Peyer's patch (tissue), 4 donors: ENCODE data around the gene OR4D5. TPM values are rescaled to one million over a fixed set of nuclear protein-coding genes. Genes with fewer than 3 reads are reported as not detected.

ENCODE experiments used
- DNase-seq, 3 donors: peaks; one replicate each; pipeline ENCODE4 v3.0.0-alpha.2; 2017 to 2019
- H3K27ac ChIP-seq, 4 donors: fragments of 200-600 bp; sonication (generic); one replicate each; pipeline ENCODE4 v1.5.1; 2016 to 2019
- H3K27me3 ChIP-seq, 2 donors: fragments of 200-600 bp; sonication (generic); one replicate each; pipeline ENCODE4 v1.5.1; 2019
- H3K36me3 ChIP-seq, 3 donors: fragments of 200-600 bp; sonication (generic); one replicate each; pipeline ENCODE4 v1.5.1; 2016 to 2019
- H3K4me1 ChIP-seq, 4 donors: fragments of 200-600 bp; sonication (generic); one replicate each; pipeline ENCODE4 v1.5.1; 2016 to 2019
- H3K4me3 ChIP-seq, 4 donors: fragments of 200-600 bp; sonication (generic); 1 replicate in 3 of 4; 2 replicates in 1 of 4; pipeline ENCODE4 v1.5.1; 2016 to 2019; ENCODE audit warnings: mild to moderate bottlenecking in 1 of 4
- H3K9me3 ChIP-seq, 4 donors: fragments of 200-600 bp; sonication (generic); one replicate each; pipeline ENCODE4 v1.5.1; 2016 to 2019; ENCODE audit warnings: mild to moderate bottlenecking in 1 of 4
- CTCF ChIP-seq, 6 experiments: fragments of 450-650 bp in 4 of 6; fragments of 200-600 bp in 2 of 6; sonication (generic) in 1 of 6; IDR thresholded peaks; one replicate each; pipeline ENCODE4 v1.5.1; 2017 to 2019; ENCODE audit warnings: antibody characterized with exemption in 6 of 6, mild to moderate bottlenecking in 3 of 6, moderate library complexity in 1 of 6
- POLR2A ChIP-seq, 2 donors: fragments of 450-650 bp; IDR thresholded peaks; one replicate each; pipeline ENCODE4 v1.5.1; 2017; ENCODE audit warnings: antibody characterized with exemption in 2 of 2, mild to moderate bottlenecking in 2 of 2, moderate library complexity in 2 of 2
- total RNA-seq, 4 donors: library from RNA; depleted of rRNA; stranded (reverse); fragments of >200 nt; gene quantifications; one replicate each; pipeline ENCODE4 v1.1.0, GENCODE V29; 2016

Gene OR4D5
- total RNA-seq, 4 donors from 2014 or later: not detected

- H3K27ac ChIP-seq: no peak overlapping the region
- H3K27me3 ChIP-seq: no peaks in the 10 kb centered on the region
- DNase-seq: no peak
- H3K36me3 ChIP-seq: no peaks in the 10 kb centered on the region
- no peaks in the 10 kb centered on the region for H3K4me1 ChIP-seq
- H3K4me3 ChIP-seq: no peak overlapping the region
- no peak for TF ChIP-seq POLR2A (IDR thresholded peaks at IDR 0.05)
- no peaks in the 10 kb centered on the region for H3K9me3 ChIP-seq
Observed at GRCh38 chr11:123956752-123957151, 17.3 kb downstream of the OR4D5 start.

DNA sequence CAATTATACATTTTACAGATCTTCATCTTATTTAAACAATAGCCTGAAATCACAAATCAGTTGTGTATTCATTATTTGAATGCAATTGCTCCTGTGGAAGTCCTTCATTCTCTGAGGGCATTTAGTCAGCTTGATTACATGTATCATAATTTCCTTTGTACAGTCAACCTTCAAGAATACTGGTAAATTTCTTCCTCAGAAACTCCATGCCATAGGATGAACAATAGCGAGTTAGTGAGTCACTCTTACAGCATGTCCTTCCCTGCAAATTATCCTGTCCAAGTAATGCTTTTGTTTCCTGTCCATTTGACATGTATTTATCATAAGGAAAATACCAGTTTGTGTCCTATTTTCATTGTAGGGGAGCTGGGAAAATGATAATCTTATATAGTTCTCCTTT is 34.4 kb downstream of the OR4D5 start:
- no peak for TF ChIP-seq CTCF (IDR thresholded peaks at IDR 0.05)
- TF ChIP-seq POLR2A (IDR thresholded peaks at IDR 0.05): no peak
- Histone ChIP-seq H3K4me3 (no peak overlapping the region), H3K27me3 (no peaks in the 10 kb centered on the region), H3K4me1 (no peaks in the 10 kb centered on the region), H3K27ac (no peak overlapping the region), H3K9me3 (no peaks in the 10 kb centered on the region), H3K36me3 (no peaks in the 10 kb centered on the region)
- no peak for DNase-seq

DNA sequence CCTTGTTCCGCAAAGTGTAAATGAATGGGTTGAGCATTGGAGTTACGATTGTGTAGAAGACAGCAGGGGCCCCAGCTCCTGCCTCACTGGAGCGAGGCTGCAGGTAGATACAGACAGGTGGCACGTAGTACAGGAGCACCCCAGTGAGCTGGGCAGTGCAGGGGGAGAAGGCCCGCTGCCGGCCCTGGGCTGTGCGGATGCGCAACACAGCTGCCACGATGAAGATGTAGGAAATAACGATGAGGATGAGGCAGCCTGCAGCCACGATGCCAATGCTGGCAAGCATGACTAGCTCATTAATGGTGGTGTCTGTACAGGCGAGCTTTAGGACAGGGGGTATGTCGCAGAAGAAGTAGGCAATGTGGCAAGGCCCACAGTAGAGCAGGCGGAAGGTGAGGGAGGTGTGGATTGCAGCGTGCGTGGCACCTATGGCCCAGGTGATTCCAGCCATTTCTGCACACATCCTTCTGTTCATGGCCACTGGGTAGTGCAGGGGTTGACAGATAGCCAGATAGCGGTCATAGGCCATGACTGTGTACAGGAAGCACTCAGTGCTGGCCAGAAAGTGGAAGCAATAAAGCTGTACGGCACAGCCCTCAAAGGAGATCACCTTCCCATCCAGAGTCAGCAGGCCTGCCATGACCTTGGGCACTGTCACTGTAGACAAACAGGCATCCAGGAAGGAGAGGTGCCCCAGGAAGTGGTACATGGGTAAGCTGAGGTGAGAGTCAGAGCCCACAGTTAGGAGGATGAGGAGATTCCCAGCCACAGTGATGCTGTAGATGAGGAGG is 37.5 kb downstream of the OR4D5 start:
- H3K4me3 ChIP-seq: no peak overlapping the region
- no peaks in the 10 kb centered on the region for H3K9me3 ChIP-seq
- no peak for TF ChIP-seq POLR2A (IDR thresholded peaks at IDR 0.05)
- no peak for TF ChIP-seq CTCF (IDR thresholded peaks at IDR 0.05)
- no peak overlapping the region for H3K27ac ChIP-seq
- H3K27me3 ChIP-seq: no peaks in the 10 kb centered on the region
- H3K36me3 ChIP-seq: no peaks in the 10 kb centered on the region
- H3K4me1 ChIP-seq: no peaks in the 10 kb centered on the region
- no peak for DNase-seq

DNA sequence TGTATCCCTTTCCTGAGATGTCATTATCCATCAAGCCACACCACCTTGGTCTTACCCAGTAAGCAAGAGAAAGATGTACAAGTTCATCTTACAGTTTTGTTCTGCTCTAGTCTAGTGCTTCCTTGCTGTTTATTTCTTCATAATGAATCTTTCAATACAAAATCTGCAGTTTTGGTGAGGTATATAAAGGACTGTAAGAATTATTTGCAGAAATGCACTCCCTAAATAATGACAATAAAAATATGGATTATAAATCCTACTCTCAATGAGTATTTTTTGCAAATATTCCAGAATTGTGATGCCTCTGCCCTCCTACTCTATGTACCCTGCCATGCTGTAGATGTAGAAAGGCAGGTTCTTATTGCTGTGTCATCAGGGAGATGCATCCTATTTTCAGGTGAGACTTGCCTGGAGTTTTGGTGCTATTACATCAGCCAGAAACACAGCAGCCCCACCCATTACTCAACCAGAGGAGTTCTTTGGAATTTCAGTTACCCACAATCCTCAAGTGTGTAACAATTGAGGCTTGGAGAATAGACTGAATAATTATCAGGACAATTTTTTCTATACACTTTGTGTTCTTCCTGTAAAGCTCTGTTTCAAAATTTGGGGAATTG is 38.4 kb downstream of the OR4D5 start, which contains the start of gene OR10S1:
TSS of gene OR10S1 (minus strand) at position 51 of the 617 bp plus-strand sequence. CDS start 117 bp downstream, outside the sequence.
- Histone ChIP-seq H3K36me3 (no peaks in the 10 kb centered on the region), H3K4me1 (no peaks in the 10 kb centered on the region), H3K27me3 (no peaks in the 10 kb centered on the region), H3K27ac (no peak within 1 kb of the TSS), H3K4me3 (no peak within 1 kb of the TSS), H3K9me3 (no peaks in the 10 kb centered on the region)
- DNase-seq: no peak
- TF ChIP-seq POLR2A (IDR thresholded peaks at IDR 0.05): no peak
- TF ChIP-seq CTCF (IDR thresholded peaks at IDR 0.05): no peak

- Histone ChIP-seq H3K9me3 (no peaks in the 10 kb centered on the region), H3K4me1 (no peaks in the 10 kb centered on the region), H3K27ac (no peak overlapping the region), H3K4me3 (no peak overlapping the region), H3K27me3 (no peaks in the 10 kb centered on the region), H3K36me3 (no peaks in the 10 kb centered on the region)
- TF ChIP-seq POLR2A (IDR thresholded peaks at IDR 0.05) (no peak), CTCF (IDR thresholded peaks at IDR 0.05) (no peak)
- DNase-seq: no peak
Observed at GRCh38 chr11:123979311-123979710, 39.9 kb downstream of the OR4D5 start.

Other genes with a start within 250 kb of the OR4D5 start
- 10 to 100 TPM in 1 of 4 donors, 1 to 10 TPM in 3; 6.7 to 22.3 (median 8.2) TPM for gene ZNF202, start 198.0 kb upstream of the OR4D5 start, total RNA-seq
- gene OR6X1, start 185.1 kb upstream of the OR4D5 start, total RNA-seq: not detected
- gene OR6M1, start 133.3 kb upstream of the OR4D5 start, total RNA-seq: not detected
- gene TMEM225, start 53.9 kb upstream of the OR4D5 start, total RNA-seq: not detected
- not detected for gene OR8D4, start 37.5 kb upstream of the OR4D5 start, total RNA-seq
- gene OR6T1, start 4.2 kb downstream of the OR4D5 start, total RNA-seq: not detected
- not detected for gene OR10S1, start 38.2 kb downstream of the OR4D5 start, total RNA-seq
- not detected for gene OR10G6, start 55.5 kb downstream of the OR4D5 start, total RNA-seq
- gene OR10G4, start 73.4 kb downstream of the OR4D5 start, total RNA-seq: not detected
- gene OR10G9, start 83.4 kb downstream of the OR4D5 start, total RNA-seq: not detected
- not detected for gene OR10G8, start 87.2 kb downstream of the OR4D5 start, total RNA-seq
- gene OR10G7, start 101.7 kb downstream of the OR4D5 start, total RNA-seq: not detected
- 10 to 100 TPM; 45.2 to 83.4 (median 62.6) TPM for gene VWA5A, start 175.8 kb downstream of the OR4D5 start, total RNA-seq
- gene OR10D3, start 243.7 kb downstream of the OR4D5 start, total RNA-seq: not detected